Measurements from ENCODE around the gene C10orf71.

C10orf71 gene, protein sequence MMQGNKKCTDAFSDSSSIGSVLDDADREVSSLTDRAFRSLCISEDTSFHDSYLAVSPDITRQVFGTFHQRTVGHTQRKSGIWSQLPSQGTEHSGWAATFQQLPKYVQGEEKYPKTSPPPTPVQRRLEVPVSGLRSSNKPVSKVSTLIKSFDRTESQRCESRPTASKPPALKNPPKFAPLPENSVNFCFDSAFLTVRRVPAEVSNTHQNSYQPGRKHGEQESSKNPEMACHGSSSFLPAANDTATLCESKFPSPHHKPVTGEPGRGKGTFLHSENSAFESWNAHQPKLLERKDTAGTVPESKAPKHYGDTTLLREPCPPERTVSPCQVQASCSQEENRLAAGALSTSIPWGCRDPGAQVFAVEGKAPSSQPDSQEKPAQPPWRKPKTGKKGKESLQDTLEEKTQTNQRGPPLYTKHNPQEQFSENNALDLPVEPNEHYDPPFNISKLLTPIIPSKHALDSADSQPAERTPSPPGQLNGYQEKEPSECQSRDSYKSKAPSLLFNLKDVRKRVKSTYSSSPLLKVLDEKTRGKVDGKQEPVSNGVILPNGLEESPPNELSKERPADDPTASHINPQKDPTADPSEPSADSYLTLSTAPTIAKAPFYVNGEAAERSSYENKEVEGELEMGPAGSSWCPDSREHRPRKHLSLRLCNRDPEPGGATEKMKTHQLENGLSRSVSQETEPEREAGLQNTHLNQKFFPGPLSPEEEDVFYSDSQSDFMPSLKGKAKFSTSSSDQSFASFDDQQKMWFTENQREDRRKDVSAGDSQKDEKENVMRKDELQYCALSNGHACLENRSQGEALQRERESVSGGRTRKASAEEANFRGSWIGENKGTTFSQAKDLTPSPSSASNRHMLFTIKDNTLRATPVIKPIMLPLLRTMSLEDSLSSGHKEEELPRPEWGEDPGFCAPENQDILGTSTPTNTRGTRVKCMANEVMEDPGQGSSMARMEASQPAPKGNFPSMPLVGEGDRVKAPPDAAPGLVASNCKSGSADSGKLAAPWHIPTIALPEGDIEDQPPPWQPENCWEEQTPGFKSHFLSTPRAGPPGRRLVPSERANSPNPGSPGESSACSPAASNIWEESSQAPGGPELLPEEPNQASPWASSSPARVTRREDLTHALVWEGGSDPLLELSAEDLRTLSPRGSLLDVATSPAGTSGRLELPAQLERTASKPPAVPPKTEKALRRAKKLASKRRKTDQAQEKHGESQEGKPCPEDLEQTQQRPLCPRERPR (N-terminal part only)

DNA sequence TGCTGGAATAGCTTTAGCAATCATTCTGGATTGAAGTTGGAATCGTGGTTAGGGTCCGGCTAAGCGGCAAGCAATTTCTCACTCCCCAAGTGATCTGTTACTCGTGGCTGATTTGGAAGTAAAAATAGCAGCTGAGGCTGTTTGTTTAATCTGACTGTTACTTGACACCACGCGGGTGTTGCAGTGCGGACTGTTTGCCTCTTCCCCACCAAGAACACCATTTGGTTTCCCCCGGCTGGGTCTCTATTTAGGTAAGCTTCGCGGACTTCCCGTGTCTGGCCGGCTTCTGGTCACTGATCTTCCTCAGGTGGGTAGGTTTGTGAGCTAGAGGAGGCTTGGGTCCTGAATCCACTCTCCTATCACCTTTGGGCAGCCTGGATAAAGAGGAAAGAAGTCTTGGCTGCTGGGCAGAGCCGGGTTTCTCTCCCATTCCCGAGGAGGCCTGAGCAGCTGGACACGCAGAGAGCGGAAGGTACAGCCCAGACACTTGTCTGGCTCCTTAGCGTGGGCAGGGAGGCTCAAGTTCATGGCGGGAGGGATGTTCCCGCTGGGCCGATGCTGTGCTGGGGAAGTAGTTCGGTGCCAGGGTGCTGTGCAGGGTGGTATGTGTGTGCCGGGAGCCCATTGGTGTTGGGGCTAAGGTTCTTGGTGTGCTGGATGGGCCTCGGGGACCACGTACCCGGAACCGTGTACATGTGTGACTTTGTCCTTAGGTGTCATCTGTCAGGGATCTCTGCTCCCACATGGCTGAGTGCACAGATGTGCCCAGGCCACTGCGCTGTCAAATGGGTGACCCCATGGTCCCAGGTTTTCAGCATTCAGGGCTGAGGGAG lies at the start of gene C10orf71:
Gene C10orf71 (plus strand): TSS at position 188 of the 833 bp plus-strand sequence. CDS start 23,376 bp downstream, outside the sequence.
- no peak for DNase-seq

DNA sequence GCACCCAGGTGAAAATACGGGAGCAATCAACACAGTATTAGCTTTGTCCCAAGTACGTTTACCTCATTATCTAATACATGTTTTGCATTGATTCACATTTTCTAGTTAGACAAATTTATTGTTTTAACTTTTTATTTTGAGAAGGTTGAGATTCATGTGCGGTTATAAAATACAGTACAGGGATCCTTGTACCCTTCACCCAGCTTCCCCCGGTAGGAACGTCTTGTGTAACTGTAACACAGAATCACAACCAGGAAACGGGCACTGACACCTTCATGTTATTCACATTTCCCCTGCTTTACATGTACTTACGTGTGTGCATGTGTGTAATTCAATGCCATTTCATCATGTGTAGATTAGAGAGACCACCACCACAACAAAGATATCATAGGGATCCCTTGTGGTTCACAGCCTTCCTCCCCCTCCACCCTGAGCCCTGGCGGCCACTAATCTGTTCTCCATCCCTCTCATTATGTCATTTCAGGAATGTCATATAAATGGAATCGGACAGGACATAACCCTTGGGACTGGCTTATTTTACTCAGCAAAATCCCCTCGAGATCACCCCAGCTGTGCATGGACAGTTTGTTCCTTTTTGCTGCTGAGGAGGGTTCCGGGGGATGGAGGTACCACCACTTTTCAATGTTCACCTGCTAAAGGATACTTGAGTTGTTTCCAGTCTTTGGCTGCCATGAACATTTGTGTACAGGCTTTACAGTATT lies 46.5 kb upstream of the C10orf71 start:
- no peak for DNase-seq

DNA sequence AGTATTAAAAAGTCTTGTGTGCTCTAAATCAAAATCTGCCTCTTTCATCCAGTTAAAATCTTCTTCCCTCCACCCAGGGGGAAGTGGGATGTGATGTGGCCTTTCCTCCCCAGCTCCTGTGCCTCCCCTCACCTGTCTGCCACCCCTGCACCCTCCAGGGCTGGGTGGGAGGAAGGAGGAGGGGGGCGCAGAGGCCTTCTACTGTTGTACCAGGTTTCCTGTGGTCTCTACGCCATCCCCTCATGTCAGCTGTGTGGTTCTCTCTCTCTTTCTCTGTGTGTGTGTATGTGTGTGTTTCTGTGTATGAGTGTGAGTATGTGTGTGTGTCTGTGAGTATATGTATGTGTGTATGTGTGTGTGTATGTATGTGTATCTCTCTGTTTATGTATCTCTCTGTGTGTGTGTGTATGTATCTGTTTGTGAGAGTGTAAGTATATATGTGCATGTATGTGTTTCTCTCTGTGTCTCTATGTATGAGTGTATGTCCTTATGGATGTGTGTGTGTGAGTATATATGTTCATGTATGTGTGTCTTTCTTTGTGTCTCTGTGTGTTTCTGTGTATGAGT lies 45.5 kb upstream of the C10orf71 start:
- no peak for DNase-seq

DNA sequence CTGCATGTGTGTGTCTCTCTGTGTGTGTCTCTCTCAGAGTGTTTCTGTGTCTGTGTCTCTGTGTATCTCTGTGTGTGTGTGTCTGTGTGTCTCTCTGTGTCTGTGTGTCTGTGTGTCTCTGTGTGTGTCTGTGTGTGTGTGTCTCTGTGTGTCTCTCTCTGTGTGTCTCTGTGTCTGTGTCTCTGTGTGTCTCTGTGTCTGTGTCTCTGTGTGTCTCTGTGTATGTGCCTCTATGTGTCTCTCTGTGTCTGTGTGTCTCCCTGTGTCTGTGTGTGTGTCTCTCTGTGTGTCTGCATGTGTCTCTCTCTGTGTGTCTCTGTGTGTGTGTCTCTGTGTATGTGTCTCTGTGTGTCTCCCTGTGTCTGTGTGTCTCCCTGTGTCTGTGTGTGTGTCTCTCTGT lies 44.8 kb upstream of the C10orf71 start:
- no peak for DNase-seq

DNA sequence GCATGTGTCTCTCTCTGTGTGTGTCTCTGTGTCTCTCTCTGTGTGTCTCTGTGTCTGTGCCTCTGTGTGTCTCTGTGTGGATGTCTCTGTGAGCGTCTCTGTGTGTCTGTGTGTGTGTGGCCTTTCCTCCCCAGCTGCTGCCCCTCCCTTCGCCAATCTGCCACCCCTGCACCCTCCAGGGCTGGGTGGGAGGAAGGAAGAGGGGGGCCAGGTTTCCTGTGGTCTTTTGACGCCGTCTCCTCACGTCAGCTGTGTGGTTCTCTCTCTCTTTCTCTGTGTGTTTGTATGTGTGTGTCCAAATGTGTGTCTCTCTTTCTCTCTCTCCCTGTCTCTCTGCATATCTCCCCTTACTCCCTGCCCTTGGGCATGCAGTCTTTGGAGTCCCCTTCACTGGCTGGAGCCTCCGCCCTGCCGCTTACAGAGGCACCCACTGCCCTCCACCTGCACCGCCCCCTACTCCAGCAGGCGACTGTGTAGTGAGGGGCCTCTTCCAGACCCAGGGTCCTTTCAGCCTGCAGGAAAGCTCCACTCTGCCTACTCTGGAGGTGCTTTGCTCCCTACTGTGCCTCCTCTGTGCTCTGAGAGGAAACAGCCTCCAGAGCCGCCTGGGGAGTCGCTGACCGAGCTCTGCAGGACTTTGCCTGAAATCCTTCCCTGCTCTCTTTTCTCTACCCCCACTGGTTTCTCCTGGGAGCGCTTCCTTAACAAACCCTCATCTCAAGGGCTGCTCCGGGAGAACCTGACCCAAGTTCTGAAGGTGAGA lies 44.2 kb upstream of the C10orf71 start:
- peak; percentile 65 for DNase-seq

DNA sequence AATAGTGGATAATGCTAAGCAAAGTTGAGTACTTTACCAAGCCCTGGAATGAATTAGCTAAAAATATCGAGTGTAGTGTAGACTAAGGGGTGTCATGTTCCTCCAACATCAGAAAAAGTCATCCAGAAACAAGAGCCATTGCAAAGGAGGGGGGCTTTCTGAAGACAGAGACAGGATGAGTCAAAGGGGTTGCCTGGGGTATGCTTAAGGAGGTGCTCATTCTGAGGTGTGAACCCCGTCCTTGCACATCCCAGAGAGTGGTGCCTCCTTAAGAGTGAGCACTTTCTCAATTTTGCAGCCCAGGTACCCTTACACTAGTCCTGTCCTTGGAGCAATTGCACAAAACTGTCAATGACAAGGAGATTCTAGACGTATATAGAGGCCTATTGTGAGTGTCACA lies 43.1 kb upstream of the C10orf71 start:
- DNase-seq = no peak

DNA sequence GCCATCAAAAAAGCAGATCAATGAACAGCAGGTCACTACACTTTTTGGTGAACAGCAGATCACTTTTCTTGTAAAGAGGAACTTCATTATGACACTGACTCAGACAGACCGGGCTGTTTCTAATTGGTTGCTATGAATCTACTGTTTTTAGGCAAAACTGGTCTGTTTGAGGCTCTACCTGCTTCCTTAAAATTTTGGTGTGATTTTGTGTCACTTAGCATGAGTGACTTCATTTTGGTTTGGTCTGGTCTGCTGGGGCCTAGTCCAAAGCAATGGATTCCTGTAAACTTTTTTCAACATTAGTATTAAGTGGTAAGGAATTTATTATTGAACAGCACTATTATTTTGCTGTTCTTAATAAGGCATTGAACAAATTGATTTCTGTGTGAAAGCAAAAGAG lies 41.8 kb upstream of the C10orf71 start:
- DNase-seq = no peak

DNA sequence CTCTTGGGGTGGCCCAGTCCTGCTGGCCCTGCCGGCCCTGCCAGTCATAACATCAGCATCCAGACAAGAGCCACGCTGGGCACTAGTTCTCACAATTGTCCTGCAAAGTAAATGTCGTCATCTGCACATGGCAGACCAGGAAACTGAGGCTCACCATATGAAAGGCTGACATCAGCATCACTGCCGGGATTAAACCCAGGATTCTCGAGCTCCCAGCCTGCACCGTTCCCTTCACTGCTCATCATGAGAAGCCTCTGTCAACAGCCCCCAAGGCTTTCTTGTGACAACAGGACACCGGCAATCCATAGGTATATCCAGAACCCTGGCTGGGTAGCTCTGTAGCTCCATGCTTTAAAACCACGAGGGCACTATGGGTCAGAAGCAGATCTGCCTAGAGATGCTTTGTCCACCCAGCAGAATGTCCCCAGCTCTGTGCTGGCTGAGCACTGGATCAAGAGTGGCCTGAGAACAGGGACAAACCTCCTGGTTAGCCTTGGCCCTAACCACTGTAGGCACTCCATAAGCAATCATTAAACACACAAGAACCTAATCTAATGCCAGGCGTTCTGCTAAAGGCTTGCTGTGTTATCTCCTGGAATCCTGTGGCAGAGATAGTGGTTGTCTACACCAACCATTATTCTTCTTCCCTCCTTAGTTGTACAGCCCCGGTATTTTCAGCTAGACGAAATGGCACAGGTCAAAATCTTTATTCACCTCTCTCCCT lies 41.2 kb upstream of the C10orf71 start:
- DNase-seq = no peak

DNA sequence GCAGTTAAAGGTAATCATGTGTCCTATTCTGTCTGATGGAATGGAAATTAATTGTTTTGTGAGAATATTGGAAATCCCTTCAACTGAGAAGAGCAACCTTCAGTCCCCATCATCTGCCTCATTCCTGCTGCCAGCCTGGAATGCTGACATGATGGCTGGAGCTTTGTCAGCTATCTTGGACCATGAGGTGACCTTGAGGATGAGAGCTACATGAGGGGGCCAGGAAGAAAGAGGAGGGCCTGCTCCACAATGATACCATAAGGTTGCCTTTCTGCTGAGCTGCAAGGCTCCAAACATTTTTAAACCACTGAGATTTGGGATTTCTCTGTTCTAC lies 40.7 kb upstream of the C10orf71 start:
- DNase-seq = no peak

DNA sequence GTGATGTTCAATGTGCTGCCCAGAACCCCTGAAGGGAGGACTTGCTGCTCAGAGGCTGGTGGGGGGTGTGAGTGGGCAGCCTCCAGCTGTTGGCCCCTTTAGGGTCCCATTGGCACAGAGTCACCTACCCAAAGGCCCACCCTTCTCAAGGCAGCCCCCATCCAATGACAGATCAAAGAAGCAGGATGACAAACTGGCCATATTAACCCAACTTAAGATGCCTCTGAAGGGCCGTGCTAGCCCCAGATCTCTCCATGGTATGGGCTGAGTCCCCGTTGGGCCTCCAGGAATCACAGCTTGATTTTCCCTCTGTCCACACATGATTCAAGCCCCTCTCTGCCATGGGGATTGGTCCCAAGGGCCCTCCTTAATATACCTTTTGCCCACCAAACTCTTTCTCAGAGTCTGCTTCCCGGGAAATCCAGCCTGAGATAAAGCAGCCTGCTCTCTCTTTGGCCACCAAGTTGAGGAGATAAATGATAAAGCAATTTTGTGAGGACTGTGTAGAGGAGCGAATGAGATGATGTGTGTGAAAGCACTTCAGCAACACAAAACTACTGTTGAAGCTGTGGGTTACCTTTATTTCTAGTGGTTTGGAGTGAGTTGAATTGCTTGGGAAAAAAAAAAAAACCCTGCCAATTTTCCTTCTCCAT lies 38.2 kb upstream of the C10orf71 start:
- DNase-seq = no peak

DNA sequence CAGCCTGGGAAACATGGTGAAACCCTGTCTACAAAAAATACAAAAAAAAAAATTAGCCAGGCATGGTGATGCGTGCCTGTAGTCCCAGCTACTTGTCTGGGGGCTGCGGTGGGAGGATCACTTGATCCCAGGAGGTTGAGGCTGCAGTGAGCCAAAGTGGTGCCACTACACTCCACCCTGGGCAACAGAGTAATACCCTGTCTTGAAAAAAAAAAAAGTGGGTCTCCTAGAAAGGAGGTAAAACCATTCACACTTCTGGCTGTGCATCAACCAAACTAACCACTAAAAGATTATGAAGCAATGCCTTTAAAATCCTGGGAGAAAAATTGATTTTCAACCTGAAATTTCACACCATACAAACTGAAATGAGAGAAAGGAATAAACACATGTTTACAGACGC lies 35.4 kb upstream of the C10orf71 start:
- no peak for DNase-seq

DNA sequence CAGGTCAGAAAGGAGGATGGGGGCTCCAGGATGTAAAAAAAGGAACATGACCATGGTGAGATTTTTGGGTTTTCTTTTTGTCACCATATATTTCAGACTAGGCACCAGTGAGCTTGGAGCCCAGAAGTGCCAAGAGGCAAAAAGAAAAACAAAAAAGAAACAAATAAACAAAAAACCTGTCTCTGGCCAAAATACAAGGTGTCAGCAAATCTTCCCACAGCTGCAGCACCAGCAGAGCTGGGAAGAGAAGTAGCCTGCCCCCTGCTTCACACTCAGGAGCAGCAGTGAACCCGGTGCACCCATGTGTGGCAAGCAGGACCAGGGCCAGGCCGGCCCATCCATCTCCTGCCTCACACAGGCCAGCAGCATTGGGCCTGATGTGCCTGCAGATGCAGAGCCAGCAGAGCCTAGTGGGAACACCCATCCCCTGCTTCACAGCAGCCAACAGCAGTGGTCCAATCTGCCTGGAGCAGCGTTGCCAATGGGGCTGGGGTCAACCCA lies 34.7 kb upstream of the C10orf71 start:
- DNase-seq = no peak

DNA sequence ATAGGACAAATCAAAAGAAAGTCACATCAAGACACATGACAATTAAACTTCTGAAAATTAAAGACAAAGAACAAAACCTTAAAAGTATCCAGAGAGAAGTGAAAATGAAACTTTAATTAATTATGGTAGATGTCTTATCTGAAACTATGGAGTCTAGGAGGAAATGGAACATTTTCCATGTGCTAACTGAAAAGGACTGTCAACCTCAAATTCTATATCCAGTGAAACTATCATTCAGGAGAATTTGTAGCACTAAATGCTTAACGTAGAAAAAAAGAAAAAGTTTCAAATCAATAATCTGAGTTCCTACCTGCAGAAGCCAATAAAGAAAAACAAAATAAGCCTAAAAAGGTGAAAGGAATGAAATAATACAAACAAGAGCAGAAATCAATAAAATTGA lies 33.1 kb upstream of the C10orf71 start:
- no peak for DNase-seq

DNA sequence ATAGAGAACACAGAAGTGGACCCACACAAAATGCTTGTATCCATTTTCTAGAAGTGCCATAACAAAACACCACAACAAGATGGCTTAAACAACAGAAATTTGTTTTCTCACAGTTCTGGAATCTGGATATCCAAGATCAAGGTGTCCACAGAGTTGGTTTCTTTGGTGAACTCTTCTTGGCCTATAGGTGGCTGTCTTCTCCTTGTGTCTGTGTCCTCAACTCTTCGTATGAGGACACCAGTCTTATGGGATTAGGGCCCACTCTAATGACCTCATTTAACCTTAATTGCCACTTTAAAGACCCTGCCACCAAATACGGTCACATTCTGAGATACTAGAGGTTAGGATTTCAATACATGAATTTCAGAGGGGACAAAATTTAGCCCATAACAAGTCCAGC lies 30.8 kb upstream of the C10orf71 start:
- DNase-seq = no peak

DNA sequence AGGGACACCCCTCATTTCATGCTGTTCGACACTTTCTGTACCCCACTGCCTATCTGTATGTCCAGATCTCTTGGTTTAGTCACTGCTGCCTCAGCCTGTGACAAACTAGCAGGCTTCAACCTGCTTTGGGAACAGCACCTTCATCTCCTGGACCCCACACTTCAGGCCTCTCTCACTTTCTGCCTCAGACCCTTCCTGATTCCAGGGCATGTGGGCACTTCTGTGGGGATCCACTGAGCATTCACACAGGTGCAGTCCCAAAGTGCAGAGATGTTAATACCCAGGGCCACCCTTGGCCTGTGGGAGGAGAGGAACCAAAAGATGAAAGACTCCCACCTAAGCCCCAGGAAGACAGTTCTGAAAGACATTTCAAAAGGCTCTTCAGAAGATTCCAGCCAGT lies 29.4 kb upstream of the C10orf71 start:
- DNase-seq = no peak

DNA sequence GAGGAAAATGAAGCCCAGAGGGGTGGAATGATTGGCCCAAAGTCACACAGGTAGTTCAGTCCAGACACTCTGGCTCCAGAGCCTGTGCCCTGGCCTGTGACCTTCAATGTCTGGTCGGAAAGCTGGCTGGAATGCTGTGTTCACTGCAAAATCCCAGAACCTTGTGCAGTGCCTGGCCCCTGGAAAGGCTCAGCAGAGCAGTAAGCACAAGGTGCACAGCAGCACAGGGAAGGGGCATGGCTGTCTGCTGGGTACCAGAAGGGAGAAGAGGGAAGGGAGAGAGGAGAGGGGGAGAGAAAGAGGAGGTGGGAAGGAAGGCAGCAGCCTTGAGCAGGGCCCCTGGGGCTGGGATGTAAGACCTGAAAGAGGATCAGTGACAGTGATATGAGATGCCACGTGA lies 28.4 kb upstream of the C10orf71 start:
- no peak for DNase-seq

DNA sequence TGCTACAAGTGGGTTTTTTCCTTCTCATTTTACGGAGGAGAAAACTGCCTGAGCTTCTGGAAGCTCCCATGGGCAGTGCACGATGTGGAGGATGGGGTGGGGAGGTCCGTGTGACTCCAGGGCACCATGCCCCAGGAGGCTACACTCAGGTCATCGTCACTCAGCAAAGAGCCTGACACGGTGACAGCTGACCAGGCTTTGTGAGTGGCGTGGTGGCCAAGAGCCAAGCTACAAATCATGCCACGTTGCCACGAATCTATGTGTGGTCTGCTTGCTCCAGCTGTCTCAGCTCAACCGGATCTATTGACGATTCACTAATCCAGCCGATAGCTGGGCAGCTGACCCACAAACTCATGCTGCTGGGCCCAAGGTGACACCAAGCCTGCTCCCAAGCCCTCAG lies 27.6 kb upstream of the C10orf71 start:
- DNase-seq = no peak

DNA sequence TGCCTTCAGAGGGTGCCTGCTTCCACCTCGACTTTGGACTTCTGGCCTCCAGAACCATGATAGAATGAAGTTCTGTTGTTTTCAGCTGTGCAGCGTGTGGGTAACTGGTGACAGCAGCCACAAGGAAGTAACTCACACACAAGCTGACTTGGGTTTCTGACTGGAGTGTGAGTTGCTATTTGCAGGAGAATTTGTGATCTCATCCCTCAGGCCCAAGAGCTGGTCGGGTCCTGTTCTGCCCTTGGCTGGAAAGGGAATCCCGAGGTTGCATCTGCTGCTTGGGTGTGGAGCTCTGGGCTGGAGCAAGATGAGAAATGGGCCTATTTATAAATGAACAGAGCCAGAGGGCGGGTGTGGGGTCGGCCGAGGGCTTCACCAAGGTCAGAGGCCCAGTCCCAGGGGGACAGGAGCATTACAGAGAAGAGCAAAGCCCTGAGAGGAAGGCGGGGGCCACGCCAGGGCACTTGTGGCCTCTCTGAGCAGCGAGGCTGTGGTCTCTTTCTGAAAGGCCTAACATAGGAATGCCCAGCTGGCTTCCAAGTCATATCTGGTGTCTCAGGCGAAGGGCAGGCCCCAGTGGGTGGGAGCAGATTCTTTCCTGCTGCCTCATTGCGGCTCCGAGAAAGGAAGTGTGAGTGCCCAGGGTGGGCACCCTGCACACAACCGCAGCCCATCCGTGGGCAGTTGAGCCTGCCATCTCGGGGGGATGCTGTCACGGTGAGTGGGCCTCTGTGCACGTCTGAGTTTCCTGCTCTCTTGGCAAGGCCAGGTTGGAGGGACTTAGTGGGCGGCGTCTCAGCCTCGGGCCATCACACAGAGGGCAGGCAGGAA lies 26.5 kb upstream of the C10orf71 start:
- DNase-seq = no peak
